H1 (cell line): ENCODE data around the gene ZNF521. TPM values are rescaled to one million over a fixed set of nuclear protein-coding genes. Genes with fewer than 3 reads are reported as not detected.

Experiments used
- CTCF ChIA-PET: fragments of 300-600 bp; sonication (Branson Sonifier 250); formaldehyde crosslinking; loops from one replicate; lab custom pipeline; 2021; ENCODE audit not compliant: partially characterized antibody; lab: Charles Lee
- POLR2A ChIA-PET: fragments of 300-600 bp; sonication (Branson Sonifier 250); formaldehyde crosslinking; loops from one replicate; lab custom pipeline; 2021; ENCODE audit warnings: inconsistent platforms; ENCODE audit not compliant: partially characterized antibody; lab: Charles Lee
- DNase-seq, 2 experiments: peaks; one replicate each; pipeline versions ENCODE4 v3.0.0 to v3.0.0-alpha.2; 2010 to 2022; ENCODE audit warnings: low spot score in 2 of 2, low read depth in 1 of 2, mixed read lengths in 1 of 2
- FAIRE-seq: peaks from 2 replicates; lab custom pipeline; 2011; peaks lifted over from hg19 to GRCh38; lab: Jason Lieb, UNC
- H2AFZ ChIP-seq: 2 replicates; pipeline ENCODE4 v1.8.1; 2012; ENCODE audit warnings: low read length, inconsistent platforms
- H2AK5ac ChIP-seq: 2 replicates; pipeline ENCODE4 v1.6.1; 2013; ENCODE audit warnings: low read depth, low read length
- H2BK120ac ChIP-seq: replicated peaks from 2 replicates; pipeline ENCODE3; 2013; ENCODE audit warnings: low read depth, low read length, inconsistent platforms
- H2BK12ac ChIP-seq: 2 replicates; pipeline ENCODE4 v1.6.1; 2013; ENCODE audit warnings: low read depth, low read length
- H2BK15ac ChIP-seq: 2 replicates; pipeline ENCODE4 v1.6.1; 2013; ENCODE audit warnings: low read length
- H2BK20ac ChIP-seq: 2 replicates; pipeline ENCODE4 v1.6.1; 2013; ENCODE audit warnings: low read length
- H2BK5ac ChIP-seq: 2 replicates; pipeline ENCODE4 v1.6.1; 2013; ENCODE audit warnings: low read depth, low read length
- H3K14ac ChIP-seq: 2 replicates; pipeline ENCODE4 v1.6.1; 2013; ENCODE audit warnings: inconsistent platforms; ENCODE audit not compliant: insufficient read length
- H3K18ac ChIP-seq: 2 replicates; pipeline ENCODE4 v1.6.1; 2013; ENCODE audit warnings: low read length; ENCODE audit errors: extremely low read depth
- H3K23ac ChIP-seq: 2 replicates; pipeline ENCODE4 v1.6.1; 2013; ENCODE audit warnings: inconsistent platforms; ENCODE audit not compliant: insufficient read length
- H3K23me2 ChIP-seq: 2 replicates; pipeline ENCODE4 v1.6.1; 2013; ENCODE audit warnings: low read depth, low read length
- H3K27ac ChIP-seq: 2 replicates; pipeline ENCODE4 v1.6.1; 2011; ENCODE audit warnings: low read depth, low read length, inconsistent platforms
- H3K27me3 ChIP-seq, 4 experiments: replicated peaks in 1 of 4; 1 replicate in 1 of 4; 2 replicates in 3 of 4; pipeline versions ENCODE4 v1.6.1 to v1.8.1; 2011 to 2013; ENCODE audit warnings: low read length in 3 of 4, mild to moderate bottlenecking in 3 of 4, inconsistent platforms in 2 of 4, mixed read lengths in 2 of 4, moderate library complexity in 1 of 4; ENCODE audit not compliant: control insufficient read depth in 3 of 4, insufficient read depth in 3 of 4; ENCODE audit errors: extremely low read depth in 1 of 4
- H3K36me3 ChIP-seq, 4 experiments: 2 replicates each; pipeline versions ENCODE4 v1.6.1 to v1.8.1; 2011 to 2013; ENCODE audit warnings: mild to moderate bottlenecking in 4 of 4, low read length in 3 of 4, moderate library complexity in 2 of 4, control low read depth in 1 of 4, inconsistent platforms in 1 of 4; ENCODE audit not compliant: insufficient read depth in 4 of 4, control insufficient read depth in 2 of 4
- H3K4ac ChIP-seq: replicated peaks from 2 replicates; pipeline ENCODE3; 2013; ENCODE audit warnings: low read length, low read depth, mixed read lengths, inconsistent platforms; ENCODE audit not compliant: insufficient read length
- H3K4me1 ChIP-seq, 4 experiments: replicated peaks in 1 of 4; 1 replicate in 1 of 4; 2 replicates in 3 of 4; pipeline versions ENCODE4 v1.6.1 to v1.8.1; 2011 to 2013; ENCODE audit warnings: low read length in 3 of 4, inconsistent platforms in 2 of 4, mixed read lengths in 1 of 4; ENCODE audit not compliant: insufficient read depth in 4 of 4, control insufficient read depth in 3 of 4
- H3K4me2 ChIP-seq, 2 experiments: 2 replicates each; pipeline versions ENCODE4 v1.6.1 to v1.8.1; 2011 to 2013; ENCODE audit warnings: low read depth in 2 of 2, low read length in 2 of 2, control low read depth in 1 of 2, inconsistent platforms in 1 of 2, mild to moderate bottlenecking in 1 of 2; ENCODE audit not compliant: insufficient read depth in 1 of 2
- H3K4me3 ChIP-seq, 4 experiments: fragments of 200-600, 300-600 bp in 1 of 4; sonication (generic), shearing (Covaris generic), sonication (Bioruptor Twin) in 1 of 4; 2 replicates each; pipeline versions ENCODE4 v1.5.1 to v1.8.1; 2011 to 2016; ENCODE audit warnings: low read length in 4 of 4, low read depth in 3 of 4, control low read depth in 2 of 4, inconsistent platforms in 2 of 4, mild to moderate bottlenecking in 2 of 4, mixed read lengths in 1 of 4, moderate library complexity in 1 of 4; ENCODE audit not compliant: insufficient read depth in 2 of 4; ENCODE audit errors: extremely low read depth in 1 of 4
- H3K56ac ChIP-seq: replicated peaks from 2 replicates; pipeline ENCODE3; 2013; ENCODE audit warnings: low read depth, mild to moderate bottlenecking, mixed read lengths, low read length, inconsistent platforms; ENCODE audit not compliant: insufficient read length
- H3K79me1 ChIP-seq: 2 replicates; pipeline ENCODE4 v1.6.1; 2013; ENCODE audit warnings: low read depth, low read length, control low read depth
- H3K79me2 ChIP-seq, 2 experiments: 2 replicates each; pipeline versions ENCODE4 v1.6.1 to v1.8.1; 2012 to 2013; ENCODE audit warnings: low read length in 2 of 2, mild to moderate bottlenecking in 2 of 2, inconsistent platforms in 1 of 2; ENCODE audit not compliant: insufficient read depth in 2 of 2, control insufficient read depth in 1 of 2
- H3K9ac ChIP-seq, 4 experiments: replicated peaks in 1 of 4; 1 replicate in 1 of 4; 2 replicates in 3 of 4; pipeline versions ENCODE4 v1.6.1 to v1.8.1; 2011 to 2013; ENCODE audit warnings: low read depth in 3 of 4, low read length in 3 of 4, control low read depth in 2 of 4, mild to moderate bottlenecking in 2 of 4, moderate library complexity in 2 of 4, inconsistent platforms in 1 of 4; ENCODE audit errors: extremely low read depth in 1 of 4
- H3K9me3 ChIP-seq, 2 experiments: 2 replicates each; pipeline versions ENCODE4 v1.6.1 to v1.8.1; 2012 to 2013; ENCODE audit warnings: mild to moderate bottlenecking in 2 of 2, moderate library complexity in 2 of 2, control low read depth in 1 of 2, inconsistent platforms in 1 of 2, low read depth in 1 of 2, low read length in 1 of 2, mixed read lengths in 1 of 2; ENCODE audit not compliant: insufficient read depth in 2 of 2
- H4K20me1 ChIP-seq, 2 experiments: replicated peaks in 1 of 2; 2 replicates each; pipeline versions ENCODE3 to v1.8.1; 2011 to 2013; ENCODE audit warnings: inconsistent platforms in 2 of 2, low read length in 2 of 2, mild to moderate bottlenecking in 1 of 2; ENCODE audit not compliant: insufficient read depth in 2 of 2, control insufficient read depth in 1 of 2
- H4K5ac ChIP-seq: 2 replicates; pipeline ENCODE4 v1.6.1; 2013; ENCODE audit warnings: low read length, low read depth, mixed read lengths, inconsistent platforms; ENCODE audit not compliant: insufficient read length
- H4K8ac ChIP-seq: 2 replicates; pipeline ENCODE4 v1.8.0; 2013; ENCODE audit warnings: mild to moderate bottlenecking, moderate library complexity, low read length, inconsistent platforms; ENCODE audit not compliant: insufficient read depth; ENCODE audit errors: extremely low read depth
- H4K91ac ChIP-seq: replicated peaks from 2 replicates; pipeline ENCODE3; 2013; ENCODE audit warnings: low read length, mixed read lengths, inconsistent platforms; ENCODE audit not compliant: insufficient read length
- CBX5 ChIP-seq: fragments of 300-800, 300-1000 bp; sonication (generic); IDR thresholded peaks from 2 replicates; pipeline ENCODE4 v1.7.1; 2016; ENCODE audit warnings: antibody characterized with exemption, low read length, low read depth
- FOSL1 ChIP-seq: IDR thresholded peaks from 2 replicates; pipeline ENCODE4 v1.6.1; 2011; ENCODE audit warnings: mild to moderate bottlenecking, low read depth, low read length, moderate library complexity; ENCODE audit not compliant: insufficient read depth
- GABPA ChIP-seq: IDR thresholded peaks from 2 replicates; pipeline ENCODE4 v1.6.1; 2011; ENCODE audit warnings: mild to moderate bottlenecking, low read length, moderate library complexity, borderline replicate concordance; ENCODE audit not compliant: insufficient read depth
- JUND ChIP-seq: IDR thresholded peaks from 2 replicates; pipeline ENCODE4 v1.6.1; 2011; ENCODE audit warnings: mild to moderate bottlenecking, improper control_type of control experiment, low read length
- KDM1A ChIP-seq: fragments of 200-600, 300-600 bp; sonication (generic); IDR thresholded peaks from 2 replicates; pipeline ENCODE4 v1.7.1; 2016; ENCODE audit warnings: mild to moderate bottlenecking, low read length, borderline replicate concordance
- NANOG ChIP-seq: IDR thresholded peaks from 2 replicates; pipeline ENCODE4 v1.6.1; 2011; ENCODE audit warnings: low read length, low read depth, mild to moderate bottlenecking, inconsistent platforms; ENCODE audit not compliant: insufficient read depth, poor library complexity, severe bottlenecking
- SAP30 ChIP-seq: fragments of 300-600 bp; sonication (generic); IDR thresholded peaks from 2 replicates; pipeline ENCODE4 v1.7.1; 2012; ENCODE audit warnings: low read length, moderate library complexity, mild to moderate bottlenecking, inconsistent platforms; ENCODE audit not compliant: insufficient read depth, insufficient replicate concordance
- SIX5 ChIP-seq: IDR thresholded peaks from 2 replicates; pipeline ENCODE4 v1.6.1; 2011; ENCODE audit warnings: mild to moderate bottlenecking, low read depth, low read length
- SP1 ChIP-seq: IDR thresholded peaks from 2 replicates; pipeline ENCODE4 v1.6.1; 2011; ENCODE audit warnings: low read depth, low read length
- WGBS, 2 experiments: shearing (Covaris generic) in 1 of 2; methylation state at CpG; one replicate each; pipeline versions ENCODE4 v1.1.6 to v1.1.7; 2013 to 2015; ENCODE audit warnings: low lambda C conversion rate in 2 of 2, mixed read lengths in 2 of 2, inconsistent platforms in 1 of 2, low coverage in 1 of 2, missing lambda C conversion rate in 1 of 2; ENCODE audit not compliant: insufficient replicate concordance in 2 of 2, insufficient coverage in 1 of 2, insufficient read length in 1 of 2; ENCODE audit errors: extremely low coverage in 1 of 2, missing lambda C conversion rate in 1 of 2; 5-methylcytosine and 5-hydroxymethylcytosine counted together
- polyA plus RNA-seq, 7 experiments: library from polyadenylated mRNA; depleted of rRNA in 3 of 7; stranded (reverse) in 5 of 7; unstranded in 2 of 7; fragments of >200 nt in 5 of 7; fragments of 200-250 nt in 2 of 7; gene quantifications; 1 replicate in 5 of 7; 2 replicates in 1 of 7; 4 replicates in 1 of 7; pipeline versions ENCODE4 v1.2.1 to v1.2.3, GENCODE V29; 2011 to 2013; ENCODE audit warnings: missing spikeins in 2 of 7, mixed read lengths in 2 of 7
- total RNA-seq: library from RNA; stranded (reverse); fragmentation: NEBNext Ultra II Directional; extraction: Animal tissue kit (Norgen Biotek cat#: 25700); gene quantifications from 2 replicates; pipeline ENCODE4 v1.2.1, GENCODE V29; 2021
- TF ChIP-seq, protein P1 (sequence below): IDR thresholded peaks from 2 replicates; pipeline ENCODE4 v1.6.1; 2011; ENCODE audit warnings: low read length, improper control_type of control experiment

Gene ZNF521
- total and polyA plus RNA-seq, 2 of the 8 experiments (the other 6 are each of a cell fraction or from before 2014, with no cell fraction given), result 9.5 to 15.8 TPM

DNA sequence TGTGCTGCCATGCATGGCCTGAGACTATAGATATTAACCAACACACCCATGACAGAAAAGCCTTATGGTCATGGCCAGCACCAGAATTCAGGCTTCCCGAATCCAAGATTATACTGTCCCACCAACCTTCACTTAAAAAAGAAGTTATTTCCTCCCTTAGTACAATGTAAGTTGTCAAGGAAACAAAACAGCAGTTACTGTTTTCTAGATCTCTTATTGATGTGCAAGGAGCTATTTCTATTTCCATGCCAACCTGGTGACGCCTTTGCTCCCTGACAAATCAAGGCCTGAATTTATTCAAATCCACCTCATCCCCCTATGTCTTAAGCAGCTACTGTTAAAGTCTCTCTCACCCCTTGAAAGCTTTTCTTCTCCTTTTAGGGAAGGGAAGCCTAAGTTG lies 249.3 kb downstream of the ZNF521 start:
- CTCF ChIA-PET, result interaction anchor here (0.6 to 1.1 kb wide), 3 partner anchors 8 to 771 kb away, joined by 3 read pairs; no protein-coding TSS in a partner anchor
- no peaks in the 10 kb centered on the region for H3K79me1 ChIP-seq
- no peak for FAIRE-seq
- POLR2A ChIA-PET, result no interaction called here
- no peak overlapping the region for H2BK15ac ChIP-seq
- no peak overlapping the region for H3K27ac ChIP-seq
- H2AFZ ChIP-seq, result no peak overlapping the region
- H3K9ac ChIP-seq, result no peak overlapping the region
- H3K4ac ChIP-seq, result no peak overlapping the region
- H3K79me2 ChIP-seq, result no peaks in the 10 kb centered on the region
- H2BK120ac ChIP-seq, result no peak overlapping the region
- TF ChIP-seq FOSL1 (no peak), JUND (no peak), KDM1A (no peak), SIX5 (no peak), SP1 (no peak), NANOG (no peak), CBX5 (no peak), GABPA (no peak), SAP30 (no peak)
- TF ChIP-seq, protein P1, sequence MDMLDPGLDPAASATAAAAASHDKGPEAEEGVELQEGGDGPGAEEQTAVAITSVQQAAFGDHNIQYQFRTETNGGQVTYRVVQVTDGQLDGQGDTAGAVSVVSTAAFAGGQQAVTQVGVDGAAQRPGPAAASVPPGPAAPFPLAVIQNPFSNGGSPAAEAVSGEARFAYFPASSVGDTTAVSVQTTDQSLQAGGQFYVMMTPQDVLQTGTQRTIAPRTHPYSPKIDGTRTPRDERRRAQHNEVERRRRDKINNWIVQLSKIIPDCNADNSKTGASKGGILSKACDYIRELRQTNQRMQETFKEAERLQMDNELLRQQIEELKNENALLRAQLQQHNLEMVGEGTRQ, result no peak
- no peak overlapping the region for H4K91ac ChIP-seq
- H4K20me1 ChIP-seq, result no peaks in the 10 kb centered on the region
- WGBS, 2 experiments, result 81% methylated on average over 2 of the region's 2 CpGs; no CpG with 5 or more reads in 1 of the 2 experiments
- H3K18ac ChIP-seq, result no peak overlapping the region
- no peak overlapping the region for H4K5ac ChIP-seq
- H2BK5ac ChIP-seq, result no peak overlapping the region
- no peaks in the 10 kb centered on the region for H3K23me2 ChIP-seq
- H3K4me1 ChIP-seq, result no peaks in the 10 kb centered on the region
- H3K36me3 ChIP-seq, result no peaks in the 10 kb centered on the region
- no peak overlapping the region for H2BK20ac ChIP-seq
- H3K56ac ChIP-seq, result no peak overlapping the region
- no peaks in the 10 kb centered on the region for H3K9me3 ChIP-seq
- no peak overlapping the region for H2AK5ac ChIP-seq
- DNase-seq, result no peak
- no peak overlapping the region for H2BK12ac ChIP-seq
- no peaks in the 10 kb centered on the region for H3K27me3 ChIP-seq
- H3K4me3 ChIP-seq, result no peak overlapping the region
- H3K14ac ChIP-seq, result no peak overlapping the region
- no peak overlapping the region for H3K4me2 ChIP-seq
- no peak overlapping the region for H4K8ac ChIP-seq
- no peak overlapping the region for H3K23ac ChIP-seq
